Activated CD8-positive, alpha-beta T cell treated with anti-CD3 and anti-CD28 coated beads for 36 hours (primary cell): Measurements from ENCODE around the gene SEPTIN3. TPM values are rescaled to one million over a fixed set of nuclear protein-coding genes. Genes with fewer than 3 reads are reported as not detected.

Experiments
- ATAC-seq: fragments of 200-7000 bp; cut with Tn5 transposase; one replicate; pipeline ENCODE4 v1.10.0; 2021; ENCODE audit warnings: mild to moderate bottlenecking, moderate library complexity
- CTCF ChIA-PET: fragments of 350-600 bp; sonication (Branson Sonifier 250); formaldehyde crosslinking; loops from one replicate; lab custom pipeline; 2021; ENCODE audit warnings: antibody characterized with exemption; lab: Charles Lee
- POLR2A ChIA-PET: fragments of 350-600 bp; sonication (Branson Sonifier 250); formaldehyde crosslinking; loops from one replicate; lab custom pipeline; 2021; ENCODE audit warnings: antibody characterized with exemption; lab: Charles Lee
- DNase-seq: peaks from one replicate; pipeline ENCODE4 v3.0.0-alpha.2; 2020
- H3K27ac Mint-ChIP-seq: one replicate; pipeline ENCODE4 v1.8.0; 2021; ENCODE audit warnings: mild to moderate bottlenecking, mixed read lengths
- H3K27me3 Mint-ChIP-seq: one replicate; pipeline ENCODE4 v1.8.0; 2021; ENCODE audit warnings: mixed read lengths
- H3K36me3 Mint-ChIP-seq: one replicate; pipeline ENCODE4 v1.8.0; 2021; ENCODE audit warnings: low read depth, mixed read lengths
- H3K4me1 Mint-ChIP-seq: one replicate; pipeline ENCODE4 v1.8.0; 2021; ENCODE audit warnings: low read depth, mixed read lengths
- H3K4me3 Mint-ChIP-seq: one replicate; pipeline ENCODE4 v1.8.0; 2021; ENCODE audit warnings: mild to moderate bottlenecking, moderate library complexity, mixed read lengths
- H3K9me3 Mint-ChIP-seq: one replicate; pipeline ENCODE4 v1.8.0; 2021; ENCODE audit warnings: mixed read lengths
- intact Hi-C: fragments of 100-400 bp; cut with micrococcal nuclease; formaldehyde crosslinking; loops from one replicate; pipeline ENCODE4 v1.10.0; 2022
- total RNA-seq, 2 experiments: library from RNA; stranded (reverse); gene quantifications; one replicate each; pipeline ENCODE4 v1.2.3, GENCODE V29; 2021
- TF ChIP-seq, protein P1 (sequence below): fragments of 200-600 bp; IDR thresholded peaks from one replicate; pipeline ENCODE4 v1.8.0; 2022; ENCODE audit warnings: antibody characterized with exemption, mild to moderate bottlenecking

SEPTIN3 gene, protein sequence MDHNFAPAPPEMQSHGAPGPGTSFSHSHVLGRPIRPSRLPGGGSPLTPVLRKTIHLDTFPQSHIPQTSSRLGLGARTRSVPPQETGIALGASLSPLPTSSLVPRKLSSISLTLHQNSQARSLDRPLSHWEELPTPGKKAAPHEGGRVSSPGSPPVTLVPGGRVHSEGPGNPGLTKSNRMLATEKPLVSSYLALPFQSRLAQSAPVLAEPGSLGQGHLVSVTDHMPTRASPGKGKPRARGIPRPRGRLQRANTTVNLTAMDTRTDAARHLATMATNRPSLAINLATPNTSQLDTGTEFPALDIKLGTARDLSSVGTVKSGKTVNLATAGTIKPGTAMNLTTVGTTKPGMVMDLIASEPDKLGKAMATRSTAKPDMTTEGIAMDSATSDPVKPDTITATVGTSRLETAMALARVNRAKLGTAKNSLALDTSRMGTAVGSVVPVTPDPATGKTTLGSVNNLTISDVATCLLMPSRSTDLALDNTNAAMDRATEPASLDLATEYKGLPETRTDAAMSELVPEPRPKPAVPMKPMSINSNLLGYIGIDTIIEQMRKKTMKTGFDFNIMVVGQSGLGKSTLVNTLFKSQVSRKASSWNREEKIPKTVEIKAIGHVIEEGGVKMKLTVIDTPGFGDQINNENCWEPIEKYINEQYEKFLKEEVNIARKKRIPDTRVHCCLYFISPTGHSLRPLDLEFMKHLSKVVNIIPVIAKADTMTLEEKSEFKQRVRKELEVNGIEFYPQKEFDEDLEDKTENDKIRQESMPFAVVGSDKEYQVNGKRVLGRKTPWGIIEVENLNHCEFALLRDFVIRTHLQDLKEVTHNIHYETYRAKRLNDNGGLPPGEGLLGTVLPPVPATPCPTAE
- total RNA-seq = under 1 TPM; 0.20 to 0.36 TPM

DNA sequence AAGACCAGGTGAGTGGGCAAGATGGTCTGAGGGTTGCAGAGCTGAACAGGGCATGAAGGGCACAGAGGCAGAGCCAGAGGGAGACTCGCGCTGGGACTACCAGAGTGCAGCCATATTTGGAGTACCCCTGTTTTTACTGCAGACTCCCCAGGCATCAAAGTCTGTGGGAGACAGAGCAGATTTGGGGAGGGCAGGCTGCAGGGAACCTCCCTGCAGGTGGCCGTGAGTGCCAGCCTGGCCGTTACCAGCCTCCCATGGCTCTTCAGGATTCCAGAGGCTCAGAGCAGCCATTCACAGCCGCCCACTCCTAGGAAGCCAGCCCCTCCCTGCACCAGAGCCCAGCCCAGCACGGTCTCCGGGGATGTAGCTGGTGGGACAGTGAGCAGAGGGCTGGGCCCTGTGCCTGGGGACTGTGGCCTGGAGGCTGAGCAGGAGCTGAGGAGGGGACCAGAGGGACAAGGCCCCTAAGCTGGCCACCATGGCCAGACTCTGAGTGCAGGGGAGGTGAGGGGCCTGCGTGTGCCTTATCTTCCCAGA, at the start of gene SEPTIN3:
SEPTIN3 (plus strand) TSS at position 334 of the 537 bp plus-strand sequence. CDS start 2,050 bp downstream, outside the sequence.
- peaks cover 12% of the 10 kb centered on the region for H3K27me3 Mint-ChIP-seq
- H3K36me3 Mint-ChIP-seq = no peaks in the 10 kb centered on the region
- intact Hi-C loops = no loop called here
- no peaks in the 10 kb centered on the region for H3K4me1 Mint-ChIP-seq
- H3K9me3 Mint-ChIP-seq = no peaks in the 10 kb centered on the region
- POLR2A ChIA-PET = no interaction called here
- H3K27ac Mint-ChIP-seq = no peak within 1 kb of the TSS
- CTCF ChIA-PET = interaction anchor here (1.2 to 2.1 kb wide), 2 partner anchors 101 to 475 kb away, joined by 5 to 8 read pairs; partner anchors contain the start of gene NAGA
- no peak for DNase-seq
- ATAC-seq = no peak
- TF ChIP-seq, protein P1, sequence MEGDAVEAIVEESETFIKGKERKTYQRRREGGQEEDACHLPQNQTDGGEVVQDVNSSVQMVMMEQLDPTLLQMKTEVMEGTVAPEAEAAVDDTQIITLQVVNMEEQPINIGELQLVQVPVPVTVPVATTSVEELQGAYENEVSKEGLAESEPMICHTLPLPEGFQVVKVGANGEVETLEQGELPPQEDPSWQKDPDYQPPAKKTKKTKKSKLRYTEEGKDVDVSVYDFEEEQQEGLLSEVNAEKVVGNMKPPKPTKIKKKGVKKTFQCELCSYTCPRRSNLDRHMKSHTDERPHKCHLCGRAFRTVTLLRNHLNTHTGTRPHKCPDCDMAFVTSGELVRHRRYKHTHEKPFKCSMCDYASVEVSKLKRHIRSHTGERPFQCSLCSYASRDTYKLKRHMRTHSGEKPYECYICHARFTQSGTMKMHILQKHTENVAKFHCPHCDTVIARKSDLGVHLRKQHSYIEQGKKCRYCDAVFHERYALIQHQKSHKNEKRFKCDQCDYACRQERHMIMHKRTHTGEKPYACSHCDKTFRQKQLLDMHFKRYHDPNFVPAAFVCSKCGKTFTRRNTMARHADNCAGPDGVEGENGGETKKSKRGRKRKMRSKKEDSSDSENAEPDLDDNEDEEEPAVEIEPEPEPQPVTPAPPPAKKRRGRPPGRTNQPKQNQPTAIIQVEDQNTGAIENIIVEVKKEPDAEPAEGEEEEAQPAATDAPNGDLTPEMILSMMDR = no peak
- no peak within 1 kb of the TSS for H3K4me3 Mint-ChIP-seq

DNA sequence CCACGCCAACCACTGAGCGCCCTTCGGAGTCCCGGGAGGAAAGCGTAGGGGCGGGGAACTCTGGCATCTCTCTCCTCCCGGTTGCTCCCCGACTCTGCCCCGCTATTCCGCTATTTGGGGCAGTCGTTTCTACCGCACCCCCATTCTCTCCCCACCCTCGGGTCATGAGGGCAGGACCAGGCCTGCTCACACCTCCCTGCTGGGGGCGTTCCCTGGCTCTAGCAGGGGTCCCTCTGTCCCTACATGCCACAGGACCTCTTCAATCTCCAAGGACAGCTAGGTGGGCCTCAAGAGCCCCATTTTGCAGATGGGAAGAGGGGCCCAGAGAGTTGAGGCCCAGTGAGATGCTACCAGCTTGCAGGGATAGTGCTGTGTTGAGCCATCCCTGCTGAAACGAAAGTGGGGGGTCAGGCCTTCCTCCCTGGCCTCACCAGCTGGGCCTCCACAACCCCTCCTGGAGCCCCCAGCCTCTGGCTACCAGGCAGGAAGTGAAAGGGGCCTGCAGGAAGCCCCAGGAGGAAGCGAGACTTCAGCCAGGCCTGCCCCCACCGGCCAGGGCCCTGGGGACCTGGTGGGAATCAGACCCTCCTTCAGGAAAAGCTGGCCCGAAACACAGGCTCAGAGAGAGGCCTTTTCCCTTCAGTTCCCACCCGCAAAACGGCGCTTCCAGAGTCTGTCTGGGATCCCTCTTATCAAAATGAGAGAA, 48.8 kb upstream of the SEPTIN3 start:
- Mint-ChIP-seq H3K27ac (no peak overlapping the region), H3K4me3 (no peak overlapping the region), H3K27me3 (peaks cover 19% of the 10 kb centered on the region), H3K36me3 (no peaks in the 10 kb centered on the region), H3K4me1 (peaks cover 17% of the 10 kb centered on the region), H3K9me3 (no peaks in the 10 kb centered on the region)
- ATAC-seq = no peak
- POLR2A ChIA-PET = interaction anchor here (1.0 to 11.9 kb wide), 2 partner anchors 17 to 98 kb away, joined by 3 to 134 read pairs; no protein-coding TSS in a partner anchor
- TF ChIP-seq, protein P1 = no peak
- CTCF ChIA-PET = no interaction called here
- DNase-seq = no peak
- intact Hi-C loops = no loop called here

DNA sequence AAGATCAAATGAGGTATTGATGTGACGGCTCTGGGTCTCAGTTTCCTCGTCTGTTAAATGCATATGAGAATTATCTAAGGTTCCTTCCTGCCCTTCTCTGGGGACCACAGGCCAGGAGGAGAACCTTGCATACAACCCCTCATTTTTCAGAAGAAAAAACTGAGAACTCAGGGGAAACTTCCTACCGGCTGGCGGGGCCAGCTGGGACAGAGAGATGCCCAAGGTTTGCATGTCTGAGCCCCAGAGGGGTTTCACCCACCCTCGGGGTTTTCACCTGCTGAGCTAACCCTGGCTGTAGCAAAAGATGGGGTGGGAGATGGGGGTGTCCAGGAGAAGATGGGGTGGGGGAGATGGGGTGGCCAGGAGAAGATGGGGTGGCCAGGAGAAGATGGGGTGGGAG, 46.9 kb upstream of the SEPTIN3 start:
- Mint-ChIP-seq H3K27me3 (peaks cover 3% of the 10 kb centered on the region), H3K27ac (no peak overlapping the region), H3K4me1 (peaks cover 23% of the 10 kb centered on the region), H3K9me3 (no peaks in the 10 kb centered on the region), H3K4me3 (no peak overlapping the region), H3K36me3 (no peaks in the 10 kb centered on the region)
- TF ChIP-seq, protein P1 = no peak
- ChIA-PET POLR2A (interaction anchor here (11.9 kb wide), 1 partner anchor 15 kb away, joined by 134 read pairs; no protein-coding TSS in a partner anchor), CTCF (interaction anchor here (1.4 kb wide), 1 partner anchor 19 kb away, joined by 7 read pairs; no protein-coding TSS in a partner anchor)
- intact Hi-C loops = no loop called here
- ATAC-seq = no peak
- no peak for DNase-seq

DNA sequence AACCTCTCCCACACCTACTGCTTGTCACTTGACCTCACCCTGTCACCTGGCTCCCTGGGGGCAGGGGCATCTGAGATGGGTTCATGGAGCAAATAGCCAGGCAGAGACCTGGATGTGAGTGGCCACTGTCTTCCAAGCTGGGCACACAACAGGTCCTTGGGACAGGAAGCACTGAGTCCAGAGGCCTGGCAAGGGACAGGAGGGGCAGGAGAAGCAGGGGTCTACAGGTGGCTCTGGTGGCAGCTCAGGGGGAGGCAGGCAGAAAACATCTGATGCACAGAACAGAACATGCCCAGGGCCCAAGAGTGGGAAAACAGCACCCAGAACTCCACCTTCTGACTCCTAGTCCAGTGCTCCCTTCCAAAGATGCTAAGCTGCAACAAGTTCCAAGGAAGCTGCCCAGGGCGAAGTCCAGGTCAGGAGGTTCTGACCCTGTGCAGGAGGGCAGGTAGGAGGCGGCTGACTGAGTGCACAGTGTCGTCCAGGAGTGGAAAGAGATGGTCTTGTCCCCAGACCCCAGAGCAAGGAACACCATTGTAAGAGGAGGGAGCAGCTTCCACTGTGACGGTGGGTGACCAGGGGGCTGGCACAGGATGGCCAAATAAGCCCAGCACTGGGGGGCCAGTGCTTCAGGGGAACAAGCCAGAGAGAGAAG, 46.2 kb upstream of the SEPTIN3 start:
- POLR2A ChIA-PET = interaction anchor here (0.9 to 11.9 kb wide), 4 partner anchors 10 to 60 kb away, joined by 3 to 134 read pairs (median 4); no protein-coding TSS in a partner anchor
- peaks cover 25% of the 10 kb centered on the region for H3K4me1 Mint-ChIP-seq
- intact Hi-C loops = no loop called here
- TF ChIP-seq, protein P1 = no peak
- H3K27me3 Mint-ChIP-seq = peaks cover 2% of the 10 kb centered on the region
- DNase-seq = no peak
- ATAC-seq = no peak
- CTCF ChIA-PET = interaction anchor here (1.4 kb wide), 1 partner anchor 18 kb away, joined by 7 read pairs; no protein-coding TSS in a partner anchor
- no peak overlapping the region for H3K4me3 Mint-ChIP-seq
- no peak overlapping the region for H3K27ac Mint-ChIP-seq
- H3K9me3 Mint-ChIP-seq = no peaks in the 10 kb centered on the region
- no peaks in the 10 kb centered on the region for H3K36me3 Mint-ChIP-seq
